Natural killer cell (primary cell): Measurements from ENCODE around the gene ENTPD1. TPM values are rescaled to one million over a fixed set of nuclear protein-coding genes. Genes with fewer than 3 reads are reported as not detected.

ENCODE experiments used
- ATAC-seq, 3 donors: fragments of 150-1000 bp in 2 of 3; fragments of 200-7000 bp in 1 of 3; cut with Tn5 transposase; 1 replicate in 1 of 3; 2 replicates in 2 of 3; pipeline ENCODE4 v1.10.0; 2021; ENCODE audit warnings: mild to moderate bottlenecking in 2 of 3, moderate library complexity in 2 of 3
- DNase-seq, 2 donors: peaks; one replicate each; pipeline versions ENCODE4 v3.0.0 to v3.0.0-alpha.2; 2013 to 2021; ENCODE audit warnings: mixed read lengths in 1 of 2
- H3K27ac ChIP-seq: one replicate; pipeline ENCODE4 v1.5.1; 2013; ENCODE audit warnings: mild to moderate bottlenecking, low read length
- H3K27me3 ChIP-seq: one replicate; pipeline ENCODE4 v1.6.1; 2013; ENCODE audit warnings: low read length; ENCODE audit not compliant: control insufficient read depth, insufficient read depth
- H3K36me3 ChIP-seq: one replicate; pipeline ENCODE4 v1.6.1; 2013; ENCODE audit warnings: low read length; ENCODE audit not compliant: control insufficient read depth, insufficient read depth
- H3K4me1 ChIP-seq: one replicate; pipeline ENCODE4 v1.6.1; 2013; ENCODE audit warnings: low read length; ENCODE audit not compliant: control insufficient read depth, insufficient read depth
- H3K4me3 ChIP-seq: one replicate; pipeline ENCODE4 v1.5.1; 2013; ENCODE audit warnings: low read length
- H3K9me3 ChIP-seq: one replicate; pipeline ENCODE4 v1.6.1; 2013; ENCODE audit warnings: low read length; ENCODE audit not compliant: control insufficient read depth, insufficient read depth
- H3K27ac Mint-ChIP-seq, 2 donors: one replicate each; pipeline ENCODE4 v1.8.0; 2022; ENCODE audit warnings: mild to moderate bottlenecking in 2 of 2, mixed read lengths in 2 of 2, moderate library complexity in 1 of 2
- H3K27me3 Mint-ChIP-seq, 2 donors: one replicate each; pipeline ENCODE4 v1.8.0; 2022; ENCODE audit warnings: low read depth in 2 of 2, mixed read lengths in 2 of 2
- H3K36me3 Mint-ChIP-seq: one replicate; pipeline ENCODE4 v1.8.0; 2022; ENCODE audit warnings: mixed read lengths
- H3K4me1 Mint-ChIP-seq, 2 donors: one replicate each; pipeline ENCODE4 v1.8.0; 2022; ENCODE audit warnings: mixed read lengths in 2 of 2
- H3K4me3 Mint-ChIP-seq: one replicate; pipeline ENCODE4 v1.8.0; 2022; ENCODE audit warnings: mild to moderate bottlenecking, moderate library complexity, mixed read lengths
- H3K9me3 Mint-ChIP-seq, 2 donors: one replicate each; pipeline ENCODE4 v1.8.0; 2022; ENCODE audit warnings: mixed read lengths in 2 of 2
- WGBS: methylation state at CpG from one replicate; pipeline ENCODE4 v1.1.7; 2013; ENCODE audit warnings: missing lambda C conversion rate; ENCODE audit not compliant: insufficient coverage; 5-methylcytosine and 5-hydroxymethylcytosine counted together
- intact Hi-C: fragments of 100-400 bp; cut with micrococcal nuclease; formaldehyde crosslinking; loops from one replicate; pipeline ENCODE4 v1.14.2; 2022
- total RNA-seq, 4 donors: library from RNA; stranded (reverse); fragments of 120-200 nt in 1 of 4; gene quantifications; one replicate each; pipeline versions ENCODE4 v1.2.3 to v1.2.4, GENCODE V29; 2013 to 2022
- TF ChIP-seq, protein P1 (sequence below): fragments of 200-600 bp; IDR thresholded peaks from one replicate; pipeline ENCODE4 v1.8.0; 2022; ENCODE audit warnings: antibody characterized with exemption

The ENTPD1 gene
- 1 to 10 TPM; 1.3 to 6.2 (median 3.1) TPM for total RNA-seq
- total RNA-seq (2013): 32.8 TPM

GRCh38 chr10:95756041-95756761 is at the start of gene ENTPD1:
Gene ENTPD1 (plus strand): TSS chr10:95756163. CDS start chr10:95756240, 77 bp downstream.
- Mint-ChIP-seq H3K27ac (peak within 1 kb of the TSS in 1 of 2 donors; percentile 27), H3K27me3 (peaks cover 0 to 7% of the 10 kb centered on the region in 2 donors), H3K9me3 (no peaks in the 10 kb centered on the region), H3K4me3 (peak within 1 kb of the TSS; percentile 62), H3K36me3 (no peaks in the 10 kb centered on the region), H3K4me1 (peaks cover 14 to 16% of the 10 kb centered on the region in 2 donors)
- Histone ChIP-seq H3K27me3 (no peaks in the 10 kb centered on the region), H3K4me3 (peak within 1 kb of the TSS; percentile 30), H3K27ac (peak within 1 kb of the TSS; percentile 60), H3K9me3 (no peaks in the 10 kb centered on the region), H3K4me1 (peaks cover 13% of the 10 kb centered on the region), H3K36me3 (no peaks in the 10 kb centered on the region)
- intact Hi-C loops: no loop called here
- TF ChIP-seq, protein P1, sequence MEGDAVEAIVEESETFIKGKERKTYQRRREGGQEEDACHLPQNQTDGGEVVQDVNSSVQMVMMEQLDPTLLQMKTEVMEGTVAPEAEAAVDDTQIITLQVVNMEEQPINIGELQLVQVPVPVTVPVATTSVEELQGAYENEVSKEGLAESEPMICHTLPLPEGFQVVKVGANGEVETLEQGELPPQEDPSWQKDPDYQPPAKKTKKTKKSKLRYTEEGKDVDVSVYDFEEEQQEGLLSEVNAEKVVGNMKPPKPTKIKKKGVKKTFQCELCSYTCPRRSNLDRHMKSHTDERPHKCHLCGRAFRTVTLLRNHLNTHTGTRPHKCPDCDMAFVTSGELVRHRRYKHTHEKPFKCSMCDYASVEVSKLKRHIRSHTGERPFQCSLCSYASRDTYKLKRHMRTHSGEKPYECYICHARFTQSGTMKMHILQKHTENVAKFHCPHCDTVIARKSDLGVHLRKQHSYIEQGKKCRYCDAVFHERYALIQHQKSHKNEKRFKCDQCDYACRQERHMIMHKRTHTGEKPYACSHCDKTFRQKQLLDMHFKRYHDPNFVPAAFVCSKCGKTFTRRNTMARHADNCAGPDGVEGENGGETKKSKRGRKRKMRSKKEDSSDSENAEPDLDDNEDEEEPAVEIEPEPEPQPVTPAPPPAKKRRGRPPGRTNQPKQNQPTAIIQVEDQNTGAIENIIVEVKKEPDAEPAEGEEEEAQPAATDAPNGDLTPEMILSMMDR: no peak
- 18% methylated on average over 11 of the region's 11 CpGs for WGBS
- peak in 1 of 2 donors; percentile 14 for DNase-seq
- ATAC-seq: peak in 1 of 3 donors; percentile 40

DNA sequence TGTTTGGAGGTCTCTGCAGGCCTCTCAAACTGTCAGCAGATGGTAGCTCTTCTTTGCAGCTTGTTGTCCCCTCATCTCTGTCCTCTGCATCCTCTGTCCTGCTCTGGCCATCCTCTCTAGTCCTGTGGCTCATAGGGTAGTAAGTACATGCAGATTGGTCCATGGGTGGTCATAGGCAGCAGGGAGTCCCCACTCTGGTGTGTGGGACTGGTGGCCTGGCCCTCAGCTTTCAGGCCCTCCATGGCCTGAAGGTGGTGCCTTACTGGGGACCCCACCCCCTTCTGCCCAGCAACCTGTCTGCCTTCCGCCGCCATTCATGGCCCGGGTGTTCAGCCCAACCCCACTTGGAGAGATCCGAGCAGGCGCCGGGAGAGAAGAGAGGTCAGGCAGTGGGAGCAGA is 49.4 kb upstream of the ENTPD1 start:
- Mint-ChIP-seq H3K4me3 (no peak overlapping the region), H3K27me3 (no peaks in the 10 kb centered on the region), H3K4me1 (no peaks in the 10 kb centered on the region), H3K27ac (no peak overlapping the region), H3K36me3 (no peaks in the 10 kb centered on the region), H3K9me3 (no peaks in the 10 kb centered on the region)
- Histone ChIP-seq H3K4me3 (no peak overlapping the region), H3K4me1 (no peaks in the 10 kb centered on the region), H3K27me3 (no peaks in the 10 kb centered on the region), H3K27ac (no peak overlapping the region), H3K36me3 (no peaks in the 10 kb centered on the region), H3K9me3 (no peaks in the 10 kb centered on the region)
- no peak for DNase-seq
- TF ChIP-seq, protein P1: no peak
- WGBS: 46% methylated on average over 6 of the region's 6 CpGs
- intact Hi-C loops: no loop called here
- no peak for ATAC-seq

GRCh38 chr10:95706990-95707389 is 49.0 kb upstream of the ENTPD1 start:
- 85% methylated on average over 7 of the region's 7 CpGs for WGBS

More at GRCh38 chr10:95706990-95707389, 49.0 kb upstream of the ENTPD1 start:
- H3K4me1 ChIP-seq: no peaks in the 10 kb centered on the region
- Mint-ChIP-seq H3K4me3 (no peak overlapping the region), H3K9me3 (no peaks in the 10 kb centered on the region), H3K27ac (no peak overlapping the region), H3K27me3 (no peaks in the 10 kb centered on the region), H3K36me3 (no peaks in the 10 kb centered on the region), H3K4me1 (no peaks in the 10 kb centered on the region)
- H3K27ac ChIP-seq: no peak overlapping the region
- TF ChIP-seq, protein P1: no peak
- intact Hi-C loops: no loop called here
- ATAC-seq: no peak
- H3K4me3 ChIP-seq: no peak overlapping the region
- no peaks in the 10 kb centered on the region for H3K9me3 ChIP-seq
- H3K36me3 ChIP-seq: no peaks in the 10 kb centered on the region
- no peaks in the 10 kb centered on the region for H3K27me3 ChIP-seq
- DNase-seq: no peak
